Activated T-cell treated with anti-CD3 and anti-CD28 coated beads for 24 hours (primary cell): ENCODE data around the gene PTP4A2.
A peak's percentile ranks its signal among the peaks of the same experiment; 100 is the strongest.

Source experiments
- DNase-seq: peaks from one replicate; pipeline ENCODE4 v3.0.0-alpha.2; 2020; ENCODE audit warnings: low read depth

The PTP4A2 gene

GRCh38 chr1:31938184-31938975 lies at the start of gene PTP4A2:
TSS of gene PTP4A2 (minus strand) at chr1:31938368. CDS start at chr1:31919065, 19,303 bp downstream.
- peak; percentile 78 for DNase-seq

- DNase-seq: no peak
These were observed 49.0 kb upstream of the PTP4A2 start for GRCh38 chr1:31987135-31987619.

GRCh38 chr1:31985430-31985829 lies 47.3 kb upstream of the PTP4A2 start:
- no peak for DNase-seq

GRCh38 chr1:31984419-31985347 lies 46.5 kb upstream of the PTP4A2 start:
- peak; percentile 23 for DNase-seq

- no peak for DNase-seq
These were observed 43.8 kb upstream of the PTP4A2 start for GRCh38 chr1:31981972-31982371.

- DNase-seq: no peak
These were observed 43.3 kb upstream of the PTP4A2 start for GRCh38 chr1:31981456-31981839.

- no peak for DNase-seq
These were observed 42.8 kb upstream of the PTP4A2 start for GRCh38 chr1:31980835-31981455.

GRCh38 chr1:31978843-31979400 lies 40.8 kb upstream of the PTP4A2 start:
- no peak for DNase-seq

- no peak for DNase-seq
These were observed 39.4 kb upstream of the PTP4A2 start for GRCh38 chr1:31977385-31978131.

- no peak for DNase-seq
These were observed 38.2 kb upstream of the PTP4A2 start for GRCh38 chr1:31976401-31976800.

GRCh38 chr1:31970873-31971272 lies 32.7 kb upstream of the PTP4A2 start:
- DNase-seq: no peak

GRCh38 chr1:31961536-31961935 lies 23.4 kb upstream of the PTP4A2 start:
- no peak for DNase-seq

- DNase-seq: no peak
These were observed 21.6 kb upstream of the PTP4A2 start for GRCh38 chr1:31959521-31960340.

- DNase-seq: peak; percentile 57
These were observed 19.8 kb upstream of the PTP4A2 start for GRCh38 chr1:31957701-31958674.

- DNase-seq: peak; percentile 78
These were observed 18.0 kb upstream of the PTP4A2 start for GRCh38 chr1:31955917-31956736.

GRCh38 chr1:31954607-31955283 lies 16.6 kb upstream of the PTP4A2 start:
- no peak for DNase-seq

- no peak for DNase-seq
These were observed 14.7 kb upstream of the PTP4A2 start for GRCh38 chr1:31952825-31953220.

GRCh38 chr1:31951276-31951675 lies 13.1 kb upstream of the PTP4A2 start:
- no peak for DNase-seq
